Stimulated activated CD8-positive, alpha-beta memory T cell treated with anti-CD3 and anti-CD28 coated beads, Interleukin-7, amount 100 ng/mL, for 1 hour (primary cell): Measurements from ENCODE around the gene PCYT1A.
A peak's percentile ranks its signal among the peaks of the same experiment; 100 is the strongest.
"Not testable (repeated sequence)": the region's sequence is repeated elsewhere in the genome, so short reads cannot be mapped to it uniquely, and the experiment has no call there.

ENCODE experiments used
- DNase-seq, 2 donors: peaks; one replicate each; pipeline ENCODE4 v3.0.0-alpha.2; 2020; ENCODE audit warnings: low read depth in 2 of 2

Gene PCYT1A

DNA sequence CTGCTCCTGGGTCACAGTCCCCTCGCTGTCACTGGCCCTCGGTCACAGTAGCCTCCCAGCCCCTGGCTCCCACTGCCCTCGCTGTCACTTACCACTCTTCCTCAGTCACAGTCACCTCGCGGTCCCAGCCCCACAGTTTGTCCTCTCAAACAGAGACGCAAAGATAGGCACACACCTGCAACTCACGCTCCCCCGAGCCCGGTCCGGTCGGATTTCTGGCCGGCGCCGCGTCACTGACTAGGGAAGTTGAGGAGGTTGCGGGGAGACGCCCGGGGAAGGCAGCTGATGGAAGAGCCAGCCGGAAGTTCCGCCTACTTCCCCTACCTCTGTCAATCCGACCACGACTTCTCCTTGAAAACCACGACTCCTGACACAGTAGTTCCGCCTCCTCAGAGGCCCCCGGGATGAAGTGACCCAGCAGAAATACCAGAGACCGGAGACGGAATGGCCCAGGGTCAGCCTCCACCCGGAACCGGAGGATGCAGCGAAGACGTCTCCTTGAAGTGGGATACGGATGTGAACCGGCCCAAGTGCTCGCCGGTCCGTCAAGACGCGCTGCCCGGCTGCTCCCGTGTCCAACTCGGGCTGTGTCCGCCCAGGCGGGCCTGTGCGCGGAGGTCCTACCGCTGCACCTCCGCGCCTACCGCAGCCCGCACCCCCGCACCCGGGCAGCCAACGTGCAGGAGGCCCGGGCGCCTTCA is at the start of gene PCYT1A:
Gene PCYT1A, minus strand, starts transcription at position 287 of the 701 bp plus-strand sequence. CDS start 17,195 bp downstream, outside the sequence.
- peak; percentile 46 to 53 for DNase-seq

DNA sequence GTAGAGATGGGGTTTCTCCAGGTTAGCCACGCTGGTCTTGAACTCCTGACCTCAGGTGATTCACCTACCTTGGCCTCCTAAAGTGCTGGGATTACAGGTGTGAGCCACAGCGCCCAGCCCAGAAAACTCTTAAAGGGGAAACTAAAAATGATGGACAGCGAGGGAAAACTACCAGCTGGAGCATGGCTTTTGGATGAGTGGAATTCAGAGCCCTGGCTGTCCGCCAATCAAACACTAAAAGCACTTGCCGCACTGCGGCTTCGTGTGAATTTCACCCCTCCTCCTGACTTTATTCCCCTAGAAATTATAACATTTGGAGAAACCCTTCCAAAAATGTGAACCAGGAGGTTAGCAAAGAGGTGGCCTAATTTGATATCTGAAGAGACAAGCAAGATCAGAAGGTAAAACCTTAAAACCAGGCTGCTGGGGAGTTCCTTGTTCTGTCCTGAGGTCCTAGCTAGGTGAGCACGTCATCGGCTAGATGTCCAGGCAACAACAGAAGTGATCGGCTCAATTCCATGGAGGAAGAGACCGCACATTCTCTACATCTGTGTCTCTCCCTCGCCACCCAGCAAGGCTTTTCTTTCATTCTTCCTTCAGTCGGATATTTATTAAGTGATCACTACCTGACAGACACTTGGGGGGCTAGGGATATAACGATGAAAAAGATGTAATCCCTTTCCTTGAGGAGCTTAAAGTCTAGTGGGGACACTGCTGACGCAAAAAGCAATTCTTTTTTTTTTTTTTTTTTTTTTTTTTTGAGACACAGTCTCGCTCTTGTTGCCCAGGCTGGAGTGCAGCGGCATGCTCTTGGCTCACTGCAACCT is 49.0 kb upstream of the PCYT1A start:
- DNase-seq: no peak

DNA sequence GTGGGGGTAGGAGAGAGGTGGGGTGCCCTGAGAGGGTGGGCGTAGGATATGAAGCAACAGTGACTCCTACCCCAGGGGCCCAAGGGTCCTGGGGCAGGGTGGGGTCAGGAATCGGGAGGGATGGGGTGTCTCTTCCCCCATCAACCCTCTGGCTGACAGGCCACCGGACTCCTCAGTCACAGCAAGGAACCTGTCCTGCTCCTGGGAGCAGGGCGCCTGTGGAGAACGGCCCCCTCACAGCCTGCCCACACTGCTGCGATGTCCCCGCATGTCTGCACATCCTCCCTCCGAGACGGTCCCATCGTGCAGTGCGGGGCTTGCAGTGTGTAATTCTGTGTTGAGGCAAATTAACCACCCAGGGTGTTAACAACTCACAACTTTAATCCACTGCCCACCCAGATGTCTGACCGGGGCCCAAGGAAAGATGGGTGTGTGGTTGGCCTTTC is 48.0 kb upstream of the PCYT1A start:
- DNase-seq: no peak

DNA sequence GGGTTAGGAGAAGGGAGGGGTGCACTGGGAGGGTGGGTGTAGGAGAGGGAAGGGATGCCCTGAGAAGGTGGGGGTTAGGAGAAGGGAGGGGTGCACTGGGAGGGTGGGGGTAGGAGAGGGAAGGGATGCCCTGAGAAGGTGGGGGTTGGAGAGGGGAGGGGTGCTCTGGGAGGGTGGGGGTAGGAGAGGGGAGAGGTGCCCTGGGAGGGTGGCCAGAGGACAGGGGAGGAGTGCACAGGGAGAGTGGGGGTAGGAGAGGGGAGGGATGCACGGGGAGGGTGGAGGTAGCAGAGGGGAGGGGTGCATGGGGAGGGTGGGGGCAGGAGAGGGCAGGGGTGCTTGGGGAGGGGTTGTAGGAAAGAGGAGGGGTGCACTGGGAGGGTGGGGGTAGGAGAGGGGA is 47.5 kb upstream of the PCYT1A start:
- no peak for DNase-seq

DNA sequence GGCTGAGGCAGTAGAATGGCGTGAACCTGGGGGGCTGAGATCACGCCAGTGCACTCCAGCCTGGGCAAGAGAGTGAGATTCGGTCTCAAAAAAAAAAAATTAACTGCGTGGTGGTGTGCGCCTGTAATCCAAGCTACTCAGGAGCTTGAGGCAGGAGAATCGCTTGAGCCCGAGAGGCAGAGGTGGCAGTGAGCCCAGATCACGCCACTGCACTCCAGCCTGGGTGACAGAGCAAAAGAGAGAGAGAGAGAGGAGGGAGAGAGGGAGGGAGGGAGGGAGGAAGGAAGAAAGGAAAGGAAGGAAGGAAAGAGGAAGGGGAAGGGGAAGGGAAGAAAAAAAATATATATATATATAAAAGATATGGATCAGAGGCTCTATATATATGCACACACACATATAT is 44.6 kb upstream of the PCYT1A start:
- DNase-seq: no peak

DNA sequence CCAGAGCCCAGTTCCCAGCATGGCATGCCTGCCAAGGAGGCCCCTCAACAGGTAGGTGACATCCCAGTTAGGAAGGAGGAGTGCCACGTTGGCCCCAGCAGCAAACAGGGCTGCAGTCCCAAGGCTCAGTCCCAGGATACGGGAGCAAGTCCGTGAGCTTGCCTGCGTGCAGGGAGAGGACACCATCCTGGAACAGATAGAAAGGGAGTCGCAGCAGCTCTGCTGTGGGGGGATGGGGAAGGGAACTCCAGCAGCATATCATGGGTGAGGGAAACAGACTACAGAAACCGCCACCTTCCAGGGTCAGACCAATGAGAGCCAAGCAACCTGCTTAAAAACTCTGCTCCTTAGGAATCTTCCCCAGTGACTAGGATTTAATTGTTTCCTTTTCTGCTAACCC is 39.9 kb upstream of the PCYT1A start:
- no peak for DNase-seq

DNA sequence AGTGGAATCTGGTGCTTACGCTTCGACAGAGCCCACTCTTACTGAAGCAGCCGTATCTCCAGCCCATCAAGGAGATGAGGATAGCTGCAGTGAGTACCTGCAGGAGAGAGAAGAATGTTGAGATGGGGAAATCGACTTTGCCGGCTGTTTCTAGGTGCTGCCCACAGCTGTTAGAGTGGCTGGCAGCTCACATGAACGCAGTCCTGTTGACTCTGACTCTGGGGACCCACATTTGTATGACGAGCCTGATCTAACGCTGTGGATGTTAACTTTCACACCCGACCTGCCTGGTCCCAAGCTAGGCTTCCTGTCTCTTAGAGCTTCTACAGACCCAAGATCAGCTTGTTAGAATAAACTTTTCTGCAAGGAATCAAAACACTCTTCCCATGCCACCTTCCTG is 39.4 kb upstream of the PCYT1A start:
- no peak for DNase-seq

DNA sequence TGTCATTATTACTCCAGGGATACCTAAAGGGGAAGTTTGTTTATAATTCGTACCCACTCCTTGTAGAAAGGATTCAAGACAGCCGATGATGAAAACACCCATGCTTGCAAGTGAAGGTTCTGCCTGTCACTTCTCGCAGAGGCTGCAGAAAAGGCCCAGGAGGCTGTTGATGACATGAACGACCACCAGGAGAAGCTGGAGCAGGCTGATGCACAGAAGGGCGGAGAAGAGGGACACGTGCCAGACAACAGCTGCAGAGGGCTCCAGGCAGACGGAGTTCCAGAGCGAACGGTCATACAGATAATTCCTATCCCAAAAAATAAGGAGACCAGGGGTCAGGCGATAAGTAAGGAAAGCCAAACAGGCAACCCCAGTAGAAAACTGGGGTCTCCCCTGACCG is 36.2 kb upstream of the PCYT1A start:
- no peak for DNase-seq

DNA sequence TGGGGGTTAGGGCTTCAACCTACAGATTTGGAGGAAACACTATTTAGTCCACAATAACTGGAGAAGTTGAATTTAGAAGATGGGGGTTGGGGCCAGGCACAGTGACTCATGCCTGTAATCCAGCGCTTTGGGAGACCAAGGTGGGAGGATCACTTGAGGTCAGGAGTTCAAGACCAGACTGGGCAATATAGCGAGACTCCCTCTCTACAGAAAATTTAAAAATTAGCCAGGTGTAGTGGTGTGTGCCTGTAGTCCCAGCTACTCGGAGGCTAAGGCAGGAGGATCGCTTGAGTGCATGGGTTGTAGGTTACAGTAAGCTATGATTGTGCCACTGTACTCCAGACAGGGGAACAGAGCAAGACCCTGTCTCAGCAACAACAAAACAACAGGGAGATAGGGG is 35.5 kb upstream of the PCYT1A start:
- no peak for DNase-seq

DNA sequence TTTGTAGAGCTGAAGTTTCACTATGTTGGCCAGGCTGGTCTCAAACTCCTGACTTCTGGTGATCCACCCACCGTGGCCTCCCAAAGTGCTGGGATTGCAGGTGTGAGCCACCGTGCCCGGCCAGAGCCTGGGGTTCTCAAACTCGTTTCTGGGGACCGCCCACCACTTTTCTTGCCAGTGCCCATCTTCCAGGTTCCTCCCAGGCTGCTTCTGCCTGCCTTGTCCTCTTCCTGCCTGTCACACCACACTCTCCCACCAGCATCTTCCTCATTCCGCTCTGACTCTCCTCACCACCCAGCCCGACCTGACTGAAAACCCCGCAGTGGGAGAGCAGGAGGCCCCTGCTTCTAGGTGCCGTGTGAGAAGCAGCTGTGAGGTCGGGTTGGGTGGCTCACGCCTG is 33.6 kb upstream of the PCYT1A start:
- DNase-seq: no peak

DNA sequence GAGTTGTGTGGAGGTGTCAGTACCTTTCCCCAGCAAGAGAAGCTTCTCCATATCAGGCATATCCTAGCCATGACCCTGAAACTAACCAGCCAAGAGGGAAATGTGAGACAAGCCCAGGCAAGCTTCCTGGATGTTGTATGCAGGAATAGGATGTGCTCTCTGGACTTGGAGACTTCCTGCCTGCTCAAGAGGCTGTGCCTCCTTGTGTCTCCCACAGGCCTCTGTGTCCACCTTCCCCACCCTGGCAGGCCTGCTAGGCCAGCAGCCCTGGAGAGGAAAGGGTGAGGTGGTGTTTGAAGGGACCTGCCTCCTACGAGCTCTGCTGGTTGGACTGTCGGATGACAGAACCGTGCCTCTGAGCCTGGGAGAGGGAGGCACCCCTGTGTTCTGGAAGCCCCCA is 32.6 kb upstream of the PCYT1A start:
- DNase-seq: no peak

DNA sequence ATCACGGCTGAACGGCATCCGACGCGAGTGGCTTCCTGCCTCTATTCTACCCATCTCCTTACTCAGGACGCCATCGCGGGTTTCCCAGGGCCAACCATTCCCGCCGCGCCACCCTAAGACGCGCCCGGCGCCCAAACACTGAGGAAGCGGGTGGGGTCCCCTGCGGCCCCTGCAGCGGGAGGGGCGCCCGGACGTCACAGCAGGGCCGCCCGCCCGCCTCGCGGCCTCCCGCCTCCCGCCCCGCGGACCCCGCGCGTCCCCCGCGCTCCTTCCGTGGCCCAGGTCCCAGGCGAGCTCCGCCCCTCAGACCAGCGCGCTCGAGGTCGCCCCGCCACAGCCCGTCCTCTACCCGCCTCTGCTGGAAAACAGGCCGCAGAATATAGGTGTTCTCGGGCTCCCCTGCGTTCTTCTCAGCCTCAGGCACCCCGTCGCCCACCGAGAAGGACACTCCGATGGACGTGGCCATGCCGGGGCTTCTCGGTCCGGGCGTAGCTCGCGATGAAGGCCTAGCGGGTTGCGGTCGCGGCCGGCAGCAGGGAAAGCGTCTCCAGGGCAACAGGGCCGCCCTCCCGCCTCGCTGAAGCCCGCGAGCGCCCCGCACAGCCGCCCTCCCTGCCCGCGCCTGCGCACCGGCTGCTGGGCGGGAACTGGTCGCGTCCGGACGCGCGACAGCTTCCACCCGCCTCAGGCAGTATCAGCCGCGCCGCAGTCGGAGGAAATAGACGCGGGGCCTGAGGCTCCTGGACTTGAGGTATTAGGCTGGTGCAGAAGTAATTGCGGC is 30.4 kb upstream of the PCYT1A start, which contains the start of gene DYNLT2B:
Gene DYNLT2B, minus strand, starts transcription at position 554 of the 781 bp plus-strand sequence. Its CDS starts 88 bp downstream, at position 466.
- peak; percentile 60 to 69 for DNase-seq

DNA sequence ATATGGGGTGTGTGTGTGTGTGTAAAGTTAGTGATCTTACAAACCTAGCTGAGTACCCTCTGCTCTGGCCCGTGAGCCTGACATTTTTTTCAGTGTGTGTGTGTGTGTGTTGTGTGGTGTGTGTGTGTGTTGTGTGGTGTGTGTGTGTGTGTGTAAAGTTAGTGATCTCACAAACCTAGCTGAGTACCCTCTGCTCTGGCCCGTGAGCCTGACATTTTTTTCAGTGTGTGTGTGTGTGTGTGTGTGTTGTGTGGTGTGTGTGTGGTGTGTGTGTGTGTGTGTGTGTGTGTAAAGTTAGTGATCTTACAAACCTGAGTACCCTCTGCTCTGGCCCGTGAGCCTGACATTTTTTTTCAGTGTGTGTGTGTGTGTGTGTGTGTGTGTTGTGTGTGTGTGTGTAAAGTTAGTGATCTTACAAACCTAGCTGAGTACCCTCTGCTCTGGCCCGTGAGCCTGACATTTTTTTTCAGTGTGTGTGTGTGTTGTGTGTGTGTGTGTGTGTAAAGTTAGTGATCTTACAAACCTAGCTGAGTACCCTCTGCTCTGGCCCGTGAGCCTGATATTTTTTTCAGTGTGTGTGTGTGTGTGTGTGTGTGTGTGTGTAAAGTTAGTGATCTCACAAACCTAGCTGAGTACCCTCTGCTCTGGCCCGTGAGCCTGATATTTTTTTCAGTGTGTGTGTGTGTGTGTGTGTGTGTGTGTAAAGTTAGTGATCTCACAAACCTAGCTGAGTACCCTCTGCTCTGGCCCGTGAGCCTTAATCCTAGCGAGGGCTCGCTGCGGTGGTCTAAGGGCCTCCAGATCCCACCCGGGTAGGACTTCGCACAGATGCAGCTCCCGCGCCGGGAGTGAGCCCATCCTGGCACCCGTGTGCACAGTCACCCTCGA is 29.5 kb upstream of the PCYT1A start:
- DNase-seq: not testable (repeated sequence)

DNA sequence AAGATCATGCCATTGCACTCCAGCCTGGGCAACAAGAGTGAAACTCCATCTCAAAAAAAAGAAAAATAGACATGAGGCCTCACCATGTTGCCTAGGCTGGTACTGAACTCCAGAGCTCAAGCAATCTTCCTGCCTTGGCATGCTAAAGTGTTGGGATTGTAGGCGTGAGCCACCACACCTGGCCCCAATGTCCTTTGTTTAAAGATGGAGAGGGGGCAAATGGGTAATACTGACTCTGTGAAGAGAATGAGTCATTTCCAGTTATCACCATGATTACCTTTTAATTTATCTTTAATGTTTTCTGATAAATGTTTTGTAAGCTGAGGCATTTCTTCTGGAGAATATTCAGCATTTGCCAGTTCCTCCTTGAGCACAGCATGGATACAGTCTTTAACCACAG is 28.3 kb upstream of the PCYT1A start:
- DNase-seq: no peak

DNA sequence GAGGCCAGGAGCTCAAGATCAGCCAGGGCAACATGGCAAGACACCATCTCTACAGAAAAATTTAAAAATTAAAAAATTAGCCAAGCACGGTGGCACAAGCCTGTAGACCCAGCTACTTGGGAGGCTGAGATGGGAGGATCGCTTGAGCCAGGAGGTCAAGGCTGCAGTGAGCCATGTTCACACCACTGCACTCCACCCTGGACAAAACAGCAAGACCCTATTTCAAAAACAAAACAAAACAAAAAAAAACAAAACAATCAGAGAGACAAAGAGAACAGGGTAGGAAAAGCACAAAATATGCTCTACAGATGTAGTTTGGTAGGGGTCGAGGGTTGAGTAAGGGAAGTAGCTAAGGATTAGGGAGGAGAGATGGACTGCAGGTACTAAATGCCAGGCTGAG is 27.1 kb upstream of the PCYT1A start:
- no peak for DNase-seq

DNA sequence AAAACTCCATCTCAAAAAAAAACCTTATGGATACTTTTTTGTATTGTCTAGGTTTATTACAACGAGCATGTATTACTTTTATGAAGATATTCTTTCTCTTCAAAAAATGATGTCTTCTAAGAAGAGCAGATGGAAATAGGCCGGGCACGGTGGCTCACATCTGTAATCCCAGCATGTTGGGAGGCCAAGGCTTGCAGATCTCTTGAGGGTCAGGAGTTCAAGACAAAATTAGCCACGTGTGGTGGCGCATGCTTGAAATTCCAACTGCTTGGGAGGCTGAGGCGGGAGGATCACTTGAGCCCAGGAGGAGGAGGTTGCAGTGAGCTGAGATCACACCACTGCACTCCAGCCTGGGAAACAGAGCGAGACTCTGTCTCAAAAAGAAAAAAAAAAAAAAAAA is 26.6 kb upstream of the PCYT1A start:
- not testable (repeated sequence) for DNase-seq

DNA sequence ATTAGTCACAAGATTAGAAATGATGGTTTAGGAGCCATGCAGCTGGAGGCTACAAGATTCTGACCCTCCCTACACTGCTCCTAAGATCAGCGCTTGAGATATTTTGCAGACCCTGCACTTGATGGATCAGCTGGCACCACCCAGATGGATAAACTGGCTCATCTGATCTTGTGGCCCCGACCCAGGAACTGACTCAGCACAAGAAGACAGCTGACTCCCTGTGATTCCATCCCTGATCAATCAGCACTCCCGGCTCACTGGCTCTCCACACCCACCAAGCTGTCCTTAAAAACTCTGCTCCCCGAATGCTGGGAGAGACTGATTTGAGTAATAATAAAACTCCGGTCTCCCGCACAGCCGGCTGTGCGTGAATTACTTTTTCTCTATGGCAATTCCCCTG is 15.4 kb upstream of the PCYT1A start:
- DNase-seq: not testable (repeated sequence)

DNA sequence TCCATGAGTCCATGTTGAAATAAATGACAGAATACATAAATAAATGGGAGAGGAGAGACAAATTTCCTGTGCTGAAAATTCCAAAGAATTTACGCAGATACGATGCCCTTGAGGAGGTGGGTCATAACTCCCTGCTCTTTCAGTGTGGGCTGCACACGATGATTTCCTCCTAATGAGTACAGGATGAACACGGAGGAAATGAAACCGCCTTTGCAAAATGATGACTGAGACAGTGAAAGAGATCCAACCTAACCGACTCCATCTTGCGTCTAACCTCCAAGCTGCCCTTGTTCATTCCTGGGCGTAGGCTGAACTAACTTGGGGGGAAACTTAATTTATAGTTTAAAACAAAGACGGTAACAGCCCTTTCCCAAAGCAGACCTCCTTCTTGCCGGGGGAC is 15.0 kb upstream of the PCYT1A start:
- DNase-seq: not testable (repeated sequence)

DNA sequence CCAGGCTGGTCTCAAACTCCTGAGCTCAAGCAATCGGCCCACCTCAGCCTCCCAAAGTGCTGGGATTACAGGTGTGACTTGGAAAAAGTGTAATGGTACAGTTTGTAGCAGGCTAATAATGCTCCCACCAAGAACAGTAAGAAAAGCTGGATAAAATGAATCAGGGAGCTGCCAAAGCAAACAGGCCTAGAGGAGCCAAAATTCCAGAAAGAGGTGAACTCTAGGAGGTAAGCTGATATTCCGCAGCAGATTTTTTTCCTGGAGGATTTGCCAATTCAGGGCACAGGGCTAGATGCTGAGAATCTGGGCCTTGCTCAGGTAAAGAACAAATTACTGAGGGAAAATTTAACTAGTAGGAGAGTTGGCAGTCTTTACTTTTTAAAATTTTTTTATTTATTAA is 11.0 kb upstream of the PCYT1A start:
- no peak for DNase-seq

DNA sequence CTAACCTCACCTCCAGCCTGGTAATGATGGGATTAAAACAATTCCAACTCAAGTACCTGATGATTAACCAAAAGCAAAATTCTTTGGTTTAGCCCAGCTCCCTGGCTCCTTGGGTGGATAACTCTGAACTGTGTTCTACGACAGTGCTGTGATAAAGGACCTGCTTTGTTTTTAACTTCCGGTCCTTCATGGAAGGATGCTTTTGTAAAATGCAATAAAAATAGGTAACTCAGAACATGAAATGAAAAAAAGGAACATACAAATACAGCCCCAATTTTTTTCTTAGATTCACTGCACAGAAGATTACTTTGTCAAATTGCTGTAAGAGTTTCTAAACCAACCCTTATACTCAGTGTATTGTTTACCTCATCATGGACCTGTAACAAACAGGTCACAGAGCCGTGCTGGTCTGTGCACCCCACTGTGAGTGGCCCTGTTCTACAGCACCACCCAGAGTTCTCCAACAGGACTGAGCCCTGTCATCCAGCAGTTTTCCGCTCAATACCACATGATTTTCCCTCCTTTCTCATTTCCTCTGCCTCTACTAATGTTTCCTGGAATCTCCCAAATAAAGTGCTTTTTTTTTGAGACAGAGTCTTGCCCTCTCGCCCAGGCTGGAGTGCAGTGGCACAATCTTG is 4.9 kb upstream of the PCYT1A start:
- DNase-seq: no peak

DNA sequence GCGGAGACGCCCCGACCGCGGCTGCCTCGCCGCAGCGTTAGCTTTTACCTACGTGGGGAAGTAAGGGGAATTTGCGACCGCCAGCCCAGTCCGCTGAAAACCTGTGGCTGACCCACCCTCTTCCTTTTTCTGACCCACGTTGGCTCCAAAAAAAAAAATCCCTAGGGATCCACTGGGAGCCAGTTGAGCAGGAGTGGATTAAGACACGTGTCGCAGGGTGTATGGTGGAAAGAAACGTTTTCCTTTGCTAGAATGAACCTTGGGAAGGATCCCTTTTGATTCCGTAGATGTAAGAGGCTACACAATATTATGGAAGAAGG is 575 bp upstream of the PCYT1A start:
- DNase-seq: no peak
